Fibroblast of the aortic adventitia (primary cell): Measurements from ENCODE around the gene ATP5ME. TPM values are rescaled to one million over a fixed set of nuclear protein-coding genes. Genes with fewer than 3 reads are reported as not detected.
"Not testable (repeated sequence)": the region's sequence is repeated elsewhere in the genome, so short reads cannot be mapped to it uniquely, and the experiment has no call there.

Experiments used
- DNase-seq: peaks from one replicate; pipeline ENCODE4 v3.0.0-alpha.2; 2010; ENCODE audit warnings: low read depth
- H3K4me3 ChIP-seq: 2 replicates; pipeline ENCODE4 v1.5.1; 2011; ENCODE audit warnings: low read depth, mild to moderate bottlenecking, control low read depth, low read length, moderate library complexity
- CTCF ChIP-seq: IDR thresholded peaks from 2 replicates; pipeline ENCODE4 v1.5.1; 2011; ENCODE audit warnings: mild to moderate bottlenecking, low read length, control low read depth, inconsistent platforms; ENCODE audit not compliant: insufficient read depth
- total RNA-seq: library from RNA; depleted of rRNA; stranded (reverse); fragments of >200 nt; gene quantifications from 2 replicates; pipeline ENCODE4 v1.2.3, GENCODE V29; 2012; ENCODE audit warnings: low replicate concordance

ATP5ME gene
- total RNA-seq, 1 donor, result 74.3 TPM

GRCh38 chr4:648579-649292 lies 25.3 kb downstream of the ATP5ME start:
- DNase-seq, result no peak
- no peak overlapping the region for H3K4me3 ChIP-seq
- no peak for TF ChIP-seq CTCF

GRCh38 chr4:647481-647880 lies 26.6 kb downstream of the ATP5ME start:
- no peak overlapping the region for H3K4me3 ChIP-seq
- no peak for DNase-seq

GRCh38 chr4:646460-646859 lies 27.6 kb downstream of the ATP5ME start:
- DNase-seq, result no peak
- TF ChIP-seq CTCF, result no peak
- no peak overlapping the region for H3K4me3 ChIP-seq

More at GRCh38 chr4:647481-647880, 26.6 kb downstream of the ATP5ME start:
- TF ChIP-seq CTCF, result no peak

- not testable (repeated sequence) for H3K4me3 ChIP-seq, DNase-seq
Measured at GRCh38 chr4:642366-642765, 31.7 kb downstream of the ATP5ME start.

GRCh38 chr4:637536-638280 lies 36.4 kb downstream of the ATP5ME start:
- TF ChIP-seq CTCF, result no peak
- H3K4me3 ChIP-seq, result no peak overlapping the region
- no peak for DNase-seq

GRCh38 chr4:636628-637159 lies 37.4 kb downstream of the ATP5ME start:
- no peak for DNase-seq

More at GRCh38 chr4:636628-637159, 37.4 kb downstream of the ATP5ME start:
- H3K4me3 ChIP-seq, result no peak overlapping the region
- TF ChIP-seq CTCF, result no peak
